AG10803 (cell line): Measurements from ENCODE around the gene TICAM1.

ENCODE experiments used
- DNase-seq: peaks from one replicate; pipeline ENCODE4 v3.0.0; 2010; ENCODE audit warnings: low read depth
- H3K4me3 ChIP-seq: 2 replicates; pipeline ENCODE4 v1.5.1; 2011; ENCODE audit warnings: mild to moderate bottlenecking, low read length, control low read depth
- TF ChIP-seq, protein P1 (sequence below): conservative IDR thresholded peaks from 2 replicates; pipeline ENCODE4 v1.5.1; 2011; ENCODE audit warnings: mild to moderate bottlenecking, low read length, control low read depth, inconsistent platforms

Gene TICAM1

DNA sequence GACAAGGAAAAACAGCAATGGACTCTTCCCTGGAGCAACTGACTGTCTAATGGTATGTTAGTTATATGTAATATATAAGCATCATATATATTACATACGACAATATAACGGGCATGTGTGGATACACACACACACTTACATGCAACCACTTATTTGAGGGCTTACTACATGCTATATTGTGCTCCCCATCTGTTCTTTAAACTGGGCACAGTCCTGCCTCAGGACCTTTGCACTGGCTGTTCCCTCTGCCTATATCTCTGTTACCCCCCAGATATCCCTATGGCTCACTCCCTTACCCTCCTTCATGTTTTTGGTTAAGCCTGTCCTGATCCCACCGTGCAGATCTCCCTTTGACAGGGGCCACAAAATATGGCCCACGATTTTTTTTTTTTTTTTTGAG is 10.2 kb downstream of the TICAM1 start:
- DNase-seq: no peak
- H3K4me3 ChIP-seq: no peak overlapping the region
- TF ChIP-seq, protein P1, sequence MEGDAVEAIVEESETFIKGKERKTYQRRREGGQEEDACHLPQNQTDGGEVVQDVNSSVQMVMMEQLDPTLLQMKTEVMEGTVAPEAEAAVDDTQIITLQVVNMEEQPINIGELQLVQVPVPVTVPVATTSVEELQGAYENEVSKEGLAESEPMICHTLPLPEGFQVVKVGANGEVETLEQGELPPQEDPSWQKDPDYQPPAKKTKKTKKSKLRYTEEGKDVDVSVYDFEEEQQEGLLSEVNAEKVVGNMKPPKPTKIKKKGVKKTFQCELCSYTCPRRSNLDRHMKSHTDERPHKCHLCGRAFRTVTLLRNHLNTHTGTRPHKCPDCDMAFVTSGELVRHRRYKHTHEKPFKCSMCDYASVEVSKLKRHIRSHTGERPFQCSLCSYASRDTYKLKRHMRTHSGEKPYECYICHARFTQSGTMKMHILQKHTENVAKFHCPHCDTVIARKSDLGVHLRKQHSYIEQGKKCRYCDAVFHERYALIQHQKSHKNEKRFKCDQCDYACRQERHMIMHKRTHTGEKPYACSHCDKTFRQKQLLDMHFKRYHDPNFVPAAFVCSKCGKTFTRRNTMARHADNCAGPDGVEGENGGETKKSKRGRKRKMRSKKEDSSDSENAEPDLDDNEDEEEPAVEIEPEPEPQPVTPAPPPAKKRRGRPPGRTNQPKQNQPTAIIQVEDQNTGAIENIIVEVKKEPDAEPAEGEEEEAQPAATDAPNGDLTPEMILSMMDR: no peak

DNA sequence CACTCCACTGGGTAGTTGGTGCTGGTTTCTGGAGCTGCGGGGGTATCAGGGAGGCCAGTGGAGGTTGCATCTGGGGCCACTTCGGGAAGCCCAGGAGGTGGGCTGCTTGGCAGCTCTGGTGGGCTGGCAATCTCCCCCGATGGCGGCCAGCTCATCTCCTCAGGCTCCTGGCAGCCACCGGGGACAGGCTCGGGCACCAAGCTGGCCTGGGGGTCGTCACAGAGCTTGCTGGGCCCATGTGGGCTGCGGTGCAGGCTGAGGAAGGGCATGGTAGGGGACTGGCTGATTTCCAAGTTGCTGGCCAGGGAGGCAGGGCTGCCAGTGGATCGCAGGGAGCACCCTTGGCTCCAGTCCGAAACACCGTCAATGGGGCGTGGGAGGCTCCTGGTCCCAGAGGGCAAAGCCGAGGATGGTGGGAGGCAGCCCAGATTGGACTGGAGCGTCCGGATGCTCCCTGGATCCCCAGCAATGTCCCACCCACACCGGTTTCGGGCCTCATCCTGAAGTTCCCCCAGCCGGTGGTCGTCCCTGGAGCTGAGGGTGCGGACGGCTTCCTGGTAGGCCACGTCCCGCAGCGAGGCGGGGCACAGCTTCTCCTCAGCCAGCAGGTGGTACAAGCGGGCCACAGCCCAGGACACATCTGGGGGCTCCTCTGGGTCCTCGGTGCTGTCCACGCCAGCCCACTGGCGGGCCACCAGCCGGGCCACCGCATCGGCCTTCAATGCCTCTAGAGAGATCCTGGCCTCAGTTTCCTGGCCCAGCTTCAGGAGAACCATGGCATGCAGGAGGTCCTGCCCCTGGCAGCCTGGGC is 13.8 kb downstream of the TICAM1 start:
- TF ChIP-seq, protein P1: no peak
- no peak overlapping the region for H3K4me3 ChIP-seq

DNA sequence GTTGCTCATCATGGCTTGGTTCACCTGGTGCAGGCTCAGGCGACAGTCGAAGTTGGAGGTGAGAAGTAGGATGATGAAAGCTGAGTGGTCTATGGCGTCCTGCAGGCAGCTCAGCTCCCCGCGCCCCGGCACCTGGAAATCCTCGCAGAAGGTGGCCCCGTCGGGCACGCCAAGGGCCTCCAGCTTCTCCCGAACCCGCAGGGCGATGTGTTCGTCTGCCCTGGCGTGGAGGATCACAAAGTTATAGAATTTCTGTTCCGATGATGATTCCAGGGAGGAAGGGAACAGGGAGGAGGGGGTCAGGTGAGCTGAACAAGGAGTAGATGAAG is 14.6 kb downstream of the TICAM1 start:
- TF ChIP-seq, protein P1: no peak
- no peak overlapping the region for H3K4me3 ChIP-seq
- DNase-seq: no peak

More for the DNA sequence above, 13.8 kb downstream of the TICAM1 start:
- no peak for DNase-seq

DNA sequence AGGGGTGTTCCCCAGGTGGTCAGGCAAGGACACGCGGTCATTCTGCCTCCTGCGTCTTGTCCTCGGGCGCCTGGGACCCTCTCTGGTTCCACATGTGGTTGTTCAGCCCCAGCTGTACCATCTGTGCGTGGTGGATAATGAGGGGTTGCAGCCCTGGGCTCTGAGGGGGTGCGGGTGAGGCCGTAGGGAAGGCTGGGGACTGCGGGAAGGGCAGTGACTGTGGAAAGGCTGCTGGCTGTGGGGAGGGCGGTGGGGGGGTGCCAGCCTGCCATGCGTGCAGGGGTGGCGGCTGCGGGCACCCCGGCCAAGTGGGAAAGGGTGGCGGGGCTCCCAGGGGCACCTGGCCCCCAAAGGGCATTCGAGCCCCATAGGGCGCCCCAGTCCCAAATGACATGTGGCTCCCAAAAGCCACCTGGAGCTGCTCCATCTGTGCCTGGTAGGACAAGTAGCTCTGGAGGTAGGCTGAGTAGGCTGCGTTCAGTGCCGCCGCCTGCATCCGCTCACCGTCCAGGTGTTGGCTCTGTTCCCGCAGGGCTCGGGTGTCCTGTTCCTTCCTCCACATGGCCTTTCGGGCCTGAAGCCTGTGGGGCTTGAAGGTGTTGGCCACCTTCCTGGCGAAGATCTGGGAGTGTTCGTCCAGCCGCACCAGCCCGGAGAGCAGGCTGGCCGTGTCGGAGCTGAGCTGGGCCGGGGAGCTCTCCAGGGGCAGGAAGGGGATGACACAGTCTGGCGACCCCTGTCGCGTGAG is 15.1 kb downstream of the TICAM1 start:
- TF ChIP-seq, protein P1: no peak
- no peak for DNase-seq
- H3K4me3 ChIP-seq: no peak overlapping the region

DNA sequence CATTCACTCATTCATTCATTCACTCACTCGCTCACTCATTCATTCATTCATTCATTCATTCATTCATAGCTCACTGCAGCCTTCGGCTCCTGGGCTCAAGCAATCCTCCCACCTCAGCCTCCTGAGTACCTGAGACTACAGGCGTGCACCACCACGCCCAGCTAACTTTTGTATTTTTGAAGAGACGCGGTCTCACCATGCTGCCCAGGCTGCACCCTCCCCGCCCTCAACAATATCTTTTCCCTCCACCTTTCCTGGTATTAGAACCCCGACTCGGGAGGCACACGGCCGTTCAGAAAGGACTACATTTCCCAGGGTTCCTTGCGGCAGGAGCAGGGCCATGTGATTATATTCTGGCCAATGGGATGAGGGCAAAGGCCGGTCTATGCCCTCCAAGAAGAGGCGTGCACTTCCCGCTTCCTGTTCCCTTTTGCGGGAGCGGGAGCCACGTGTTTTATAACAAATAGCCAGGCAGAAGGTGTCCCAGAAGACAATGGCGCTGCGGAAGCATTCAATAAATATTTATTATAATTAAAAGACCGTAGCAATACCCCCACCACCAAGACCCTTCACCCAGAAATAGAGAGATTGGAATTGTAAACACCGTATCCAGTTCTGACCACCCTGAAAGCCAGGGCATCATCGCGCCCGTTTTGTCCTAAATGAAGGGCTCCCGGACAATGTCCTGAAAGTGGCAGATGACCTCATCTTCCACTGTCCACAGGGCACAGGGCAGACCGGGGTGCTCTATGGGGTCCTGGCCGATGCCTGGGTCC is 15.9 kb downstream of the TICAM1 start:
- H3K4me3 ChIP-seq: no peak overlapping the region
- TF ChIP-seq, protein P1: no peak
- peak; percentile 91 for DNase-seq

DNA sequence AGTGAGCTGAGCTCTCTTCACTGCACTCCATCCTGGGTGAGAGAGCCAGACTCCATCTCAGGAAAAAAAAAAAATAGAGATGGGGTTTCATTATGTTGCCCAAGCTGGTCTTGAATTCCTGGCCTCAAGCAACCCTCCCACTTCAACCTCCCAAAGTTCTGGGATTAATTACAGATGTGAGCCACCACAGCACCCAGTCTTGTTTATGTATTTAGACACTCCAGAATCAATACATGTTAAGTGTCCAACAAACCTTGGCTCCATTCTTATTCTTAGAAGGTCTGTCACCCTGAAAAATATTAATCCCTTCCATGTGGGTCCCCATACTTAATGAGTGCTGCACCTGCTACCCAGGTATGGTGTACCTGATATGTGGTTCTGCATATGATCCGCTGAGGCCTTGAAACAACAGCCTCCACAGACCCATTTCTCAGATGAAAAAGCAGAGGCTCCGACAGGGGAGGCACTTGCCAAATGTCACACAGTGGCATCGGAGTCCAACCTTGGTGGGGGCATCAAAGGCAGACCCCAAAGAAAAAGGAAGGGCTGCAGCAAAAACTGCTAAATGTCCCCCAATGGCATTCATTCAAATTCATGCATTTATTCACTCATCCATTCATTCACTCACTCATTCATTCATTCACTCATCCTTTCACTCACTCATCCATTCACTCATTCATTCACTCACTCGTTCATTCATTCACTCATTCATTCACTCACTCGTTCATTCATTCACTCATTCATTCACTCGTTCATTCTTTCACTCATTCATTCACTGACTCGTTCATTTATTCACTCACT is 16.7 kb downstream of the TICAM1 start:
- no peak overlapping the region for H3K4me3 ChIP-seq
- DNase-seq: peak; percentile 95
- TF ChIP-seq, protein P1: no peak
